ENCODE data around the gene LSM10.

LSM10 gene

DNA sequence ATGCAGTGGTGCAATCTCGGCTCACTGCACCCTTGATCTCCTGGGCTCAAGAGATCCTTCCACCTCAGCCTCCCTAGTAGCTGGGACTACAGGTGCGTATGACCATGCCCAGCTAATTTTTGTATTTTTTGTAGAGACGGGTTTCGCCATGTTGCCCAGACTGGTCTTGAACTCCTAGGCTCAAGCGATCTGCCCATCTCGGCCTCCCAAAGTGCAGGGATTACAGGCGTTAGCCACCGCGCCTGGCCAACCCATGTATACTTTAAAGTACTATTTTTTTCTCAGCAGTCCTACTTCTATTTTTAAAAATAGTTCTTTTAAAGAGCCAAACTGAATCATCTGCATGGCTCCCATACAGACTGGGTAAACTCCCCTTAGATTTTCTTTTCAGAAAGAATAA, 15.5 kb downstream of the LSM10 start:
- DNase-seq, result no peak

DNA sequence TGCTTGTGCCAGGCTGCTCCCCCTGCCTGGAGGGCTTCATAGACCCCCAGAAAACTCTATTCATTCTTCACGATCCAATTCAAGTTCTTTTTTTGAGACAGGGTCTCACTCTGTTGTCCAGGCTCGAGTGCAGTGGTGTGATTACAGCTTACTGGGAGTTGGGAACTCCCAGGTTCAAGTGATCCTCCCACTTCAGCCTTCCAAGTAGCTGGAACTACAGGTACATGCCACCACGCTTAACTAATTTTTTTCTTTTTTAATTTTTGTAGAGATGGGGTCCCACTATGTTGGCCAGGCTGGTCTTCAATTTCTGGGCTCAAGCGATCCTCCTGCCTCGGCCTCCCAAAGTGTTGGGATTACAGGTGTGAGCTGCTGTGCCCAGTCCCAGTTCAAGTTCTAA, 16.3 kb downstream of the LSM10 start:
- no peak for DNase-seq

GRCh38 chr1:36380782-36381181, 16.9 kb downstream of the LSM10 start:
- no peak for DNase-seq

- DNase-seq, result no peak
Observed at GRCh38 chr1:36380143-36380619, 17.5 kb downstream of the LSM10 start.

- DNase-seq, result no peak
Observed at GRCh38 chr1:36377791-36378492, 19.8 kb downstream of the LSM10 start.

DNA sequence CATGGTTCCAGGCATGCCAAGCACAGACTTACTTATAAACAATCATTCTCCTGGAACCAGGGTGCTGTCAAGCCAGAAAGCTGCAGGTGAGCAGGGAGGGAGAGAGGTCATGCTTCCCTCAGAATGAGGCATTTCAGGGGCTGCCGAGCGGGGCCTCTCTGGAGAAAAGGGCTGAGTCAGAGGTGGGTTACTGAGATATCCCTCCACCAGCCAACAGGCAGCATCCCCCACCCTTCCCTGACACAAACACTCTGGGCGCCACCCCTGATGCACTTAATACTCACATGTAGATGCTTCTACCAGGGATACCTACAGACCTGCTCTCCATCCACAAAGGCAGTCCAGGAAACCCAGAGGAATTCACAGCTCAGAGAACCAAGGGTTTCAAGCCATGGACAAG, 25.1 kb downstream of the LSM10 start:
- DNase-seq, result no peak

- peak; percentile 75 to 86 for DNase-seq
Observed at GRCh38 chr1:36369061-36369861, 28.4 kb downstream of the LSM10 start.

- no peak for DNase-seq
Observed at GRCh38 chr1:36367798-36368197, 29.9 kb downstream of the LSM10 start.

DNA sequence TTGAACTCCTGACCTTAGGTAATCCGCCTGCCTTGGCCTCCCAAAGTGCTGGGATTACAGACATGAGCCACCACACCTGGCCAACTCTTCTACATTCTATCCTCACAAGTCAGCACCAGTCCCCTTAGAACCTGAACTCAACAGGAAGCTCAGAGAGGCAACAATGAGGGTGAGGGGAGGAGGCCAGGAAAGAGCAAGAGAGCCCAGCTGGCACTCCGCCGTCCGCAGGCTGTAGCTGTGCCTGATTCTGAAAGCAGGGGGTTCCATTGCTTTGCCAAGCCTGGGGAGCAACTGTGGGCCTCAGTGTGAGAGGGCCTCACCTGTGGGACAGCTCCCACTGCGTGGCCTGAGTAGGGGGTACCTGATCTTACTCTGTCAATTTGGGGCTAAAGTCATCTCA, 30.6 kb downstream of the LSM10 start:
- DNase-seq, result peak; percentile 22 to 52

DNA sequence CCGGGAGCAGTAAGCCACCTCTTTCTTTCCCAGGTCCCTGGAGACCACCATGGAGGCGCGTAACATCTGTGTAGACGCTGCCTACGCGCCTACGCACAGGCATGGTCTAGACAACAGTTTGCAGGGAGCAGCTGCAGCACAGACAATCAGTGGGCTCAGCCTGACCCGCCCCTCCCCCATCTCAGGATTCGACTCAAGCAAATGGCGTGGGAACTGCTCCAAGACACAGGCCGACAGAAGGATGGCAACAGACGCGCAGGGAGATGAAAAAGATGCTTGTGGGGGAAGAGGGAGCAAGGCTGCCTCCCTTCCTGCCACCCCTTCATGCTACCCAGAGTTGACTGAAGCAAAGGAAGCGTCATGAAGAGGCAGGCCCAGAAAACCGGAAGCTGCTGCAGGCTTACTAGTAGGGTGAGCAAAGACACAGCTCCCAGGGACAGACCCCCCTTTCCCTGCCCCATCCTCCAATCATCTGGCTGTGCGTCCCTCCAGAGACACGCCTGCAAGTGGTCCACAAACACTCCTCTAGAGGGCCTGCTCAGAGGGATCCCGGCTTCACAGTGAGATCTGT, 31.5 kb downstream of the LSM10 start:
- DNase-seq, result peak; percentile 69 to 73

DNA sequence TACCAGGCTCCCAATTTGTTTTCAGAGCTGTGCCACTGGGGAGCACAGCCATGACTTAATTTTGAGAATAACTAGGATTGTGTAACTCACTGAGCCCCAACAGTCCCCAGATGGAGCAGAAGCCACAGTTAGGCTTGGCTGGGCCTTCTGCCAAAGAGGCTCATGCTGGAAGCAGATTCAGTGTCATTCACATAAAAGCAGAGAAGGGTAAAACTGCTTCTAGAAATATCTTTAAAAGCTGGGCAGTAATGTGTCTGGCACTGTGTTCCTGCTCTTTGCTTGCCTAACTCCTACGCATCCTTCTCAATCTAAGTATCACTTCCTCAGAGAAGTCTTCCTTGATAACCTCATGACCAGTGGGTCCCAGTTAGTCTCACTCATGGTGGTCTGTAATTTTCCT, 32.3 kb downstream of the LSM10 start:
- DNase-seq, result no peak

DNA sequence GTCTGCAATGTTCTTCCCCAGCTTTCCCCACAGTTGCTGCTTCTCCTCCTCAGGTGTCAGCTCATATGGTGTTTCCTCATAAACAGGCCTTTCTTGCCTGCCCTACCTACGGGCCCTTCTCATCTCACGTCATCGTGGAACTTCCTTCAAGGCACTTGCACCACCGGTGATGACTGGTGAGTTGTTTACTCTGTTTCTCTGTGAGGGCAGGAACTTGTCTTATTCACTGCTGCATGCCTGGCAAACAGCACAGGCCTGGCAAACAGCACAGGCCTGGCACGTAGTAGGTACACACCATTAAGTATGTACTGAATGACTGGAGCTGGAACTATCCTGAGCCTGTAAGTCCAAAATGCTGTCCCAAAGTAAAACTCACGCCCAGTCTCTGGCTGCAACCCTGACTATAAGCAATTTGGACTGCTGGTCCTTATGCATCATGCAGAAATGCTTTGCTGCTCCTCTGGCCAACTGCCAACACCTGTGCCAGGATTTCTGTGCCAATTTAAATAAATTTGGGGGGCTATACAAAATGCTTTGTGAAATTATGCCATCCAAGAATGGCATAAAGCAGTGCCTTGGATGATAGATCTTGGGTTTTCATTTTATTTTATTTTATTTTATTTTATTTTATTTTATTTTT, 37.7 kb downstream of the LSM10 start:
- peak; percentile 43 to 55 for DNase-seq

GRCh38 chr1:36359383-36359782, 38.3 kb downstream of the LSM10 start:
- no peak for DNase-seq

DNA sequence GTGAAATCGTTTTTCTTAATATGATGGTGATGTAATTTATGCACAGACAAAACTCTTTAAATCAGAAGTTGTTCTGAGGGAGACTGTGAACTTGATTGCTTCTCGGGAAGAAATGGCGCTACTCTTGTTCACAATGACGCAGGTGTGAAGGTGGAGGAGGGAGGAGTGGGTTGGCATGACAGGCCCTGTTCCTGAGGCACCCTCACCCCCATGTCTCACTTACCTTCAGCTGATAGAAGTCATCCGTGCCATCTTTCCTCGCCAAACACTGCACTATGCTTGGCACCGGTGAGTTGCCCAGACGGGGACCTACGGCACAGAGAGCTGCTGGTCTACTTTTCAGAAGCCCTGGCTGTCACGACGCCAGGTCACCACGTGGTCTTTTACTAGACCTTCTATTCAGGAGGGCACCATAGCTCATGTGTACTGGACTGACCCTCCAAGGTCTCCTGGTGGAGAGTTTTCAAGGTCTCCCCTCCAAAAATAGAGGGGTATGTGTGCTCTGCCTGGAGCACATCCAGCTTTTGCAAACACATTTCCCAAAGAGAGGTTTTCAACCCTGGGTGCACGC, 39.1 kb downstream of the LSM10 start:
- DNase-seq, result no peak

- DNase-seq, result no peak
Observed at GRCh38 chr1:36355811-36356210, 41.9 kb downstream of the LSM10 start.

DNA sequence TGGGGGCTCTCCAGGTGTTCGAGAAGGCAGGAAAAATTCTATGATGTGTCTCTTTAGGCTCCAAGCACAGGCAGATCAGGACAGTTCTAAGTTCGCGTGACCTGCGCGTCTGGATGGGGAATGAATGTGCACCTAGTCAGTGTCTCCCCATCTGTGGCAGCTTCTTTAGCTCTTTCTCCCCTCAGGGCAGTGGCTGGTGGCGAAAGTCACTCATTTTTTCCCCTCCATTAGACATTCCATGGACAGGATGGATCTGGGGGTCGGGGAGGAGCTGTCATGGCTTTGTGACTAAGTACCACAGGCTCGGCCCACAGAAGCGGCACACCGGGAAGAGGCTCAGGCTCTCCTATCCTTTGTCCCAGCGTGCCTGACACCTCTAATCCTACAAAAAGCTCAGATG, 43.2 kb downstream of the LSM10 start:
- DNase-seq, result no peak

DNA sequence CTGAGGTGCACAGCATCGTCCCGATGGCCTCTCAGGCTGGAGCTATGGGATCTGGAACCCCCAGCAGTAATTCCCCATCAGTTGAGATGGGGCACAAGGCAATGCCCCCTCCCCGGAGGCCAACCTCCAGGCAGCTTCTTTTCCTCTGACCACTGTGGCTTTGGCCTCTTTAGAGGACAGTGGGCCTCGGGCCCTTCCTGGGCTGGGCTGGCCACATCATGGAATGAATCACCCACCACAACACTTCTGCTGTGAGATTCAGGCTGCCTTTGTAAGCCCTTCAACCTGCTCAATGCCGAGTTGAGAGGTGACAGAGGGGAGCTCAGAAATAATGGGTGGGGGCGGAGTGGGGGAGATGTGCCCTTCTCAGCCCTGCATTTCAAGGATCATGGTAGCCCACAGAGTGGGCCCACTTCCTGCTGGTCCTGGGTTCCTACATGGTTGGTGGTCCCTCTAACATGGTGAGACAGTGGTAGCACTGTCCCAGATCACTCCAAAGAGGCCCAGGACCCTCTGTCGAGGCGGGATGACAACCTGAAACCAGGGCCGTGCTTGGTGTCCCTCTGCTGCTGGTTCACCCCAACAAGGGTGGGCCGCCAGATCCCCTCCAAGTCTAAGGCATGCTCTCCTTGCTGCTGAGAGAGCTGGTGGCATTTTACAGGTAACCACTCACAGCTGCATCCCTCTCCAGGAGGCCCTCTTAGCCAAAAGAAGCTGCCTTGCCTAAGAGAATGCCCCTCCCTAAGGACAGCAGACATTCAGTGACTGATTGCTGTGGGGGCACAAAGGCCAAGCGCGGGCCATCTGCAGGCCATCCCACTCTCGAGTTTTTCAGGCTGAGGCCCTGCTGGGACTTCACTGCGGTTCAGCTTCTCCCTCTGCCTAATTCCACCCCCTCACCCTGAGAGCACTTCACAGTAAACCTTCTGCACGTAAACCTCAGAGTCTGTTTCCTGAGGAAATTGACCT, 44.5 kb downstream of the LSM10 start:
- DNase-seq, result no peak

DNA sequence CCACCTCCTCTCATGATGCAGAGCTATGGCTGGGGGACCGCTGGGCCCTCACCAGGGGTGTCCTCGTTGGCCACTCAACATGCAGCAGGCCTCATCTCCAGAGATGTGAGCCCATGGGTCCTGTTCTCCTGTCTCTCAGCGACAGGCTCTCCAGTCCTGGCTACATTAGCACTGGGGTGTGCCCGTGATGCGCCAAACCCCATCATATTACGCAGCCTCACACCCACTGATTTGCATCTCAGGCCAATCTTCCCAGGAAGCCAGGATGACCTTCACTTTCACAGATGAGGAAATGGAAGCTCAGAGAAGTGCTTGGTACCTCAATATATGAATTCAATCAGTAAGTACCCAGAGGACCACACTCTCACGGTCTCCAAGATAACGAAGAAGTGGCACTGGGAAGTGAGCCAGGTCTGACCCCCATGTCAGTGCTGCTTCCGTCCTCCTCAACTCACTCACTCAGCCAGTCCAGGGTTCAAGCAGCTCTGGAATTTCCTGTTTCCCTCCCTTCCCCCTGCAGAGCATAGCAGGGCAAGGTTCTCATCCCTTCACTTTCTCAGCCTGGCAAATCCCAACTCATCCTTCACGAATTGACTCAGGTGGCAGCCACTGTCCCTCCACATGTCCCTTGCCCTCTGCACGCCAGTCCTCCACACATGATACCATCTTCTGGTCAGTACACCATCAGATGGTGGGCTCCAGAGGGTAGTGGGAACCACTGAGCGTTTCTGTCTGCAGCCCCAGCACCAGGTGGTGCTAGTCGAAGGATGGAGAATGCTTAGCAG, 45.4 kb downstream of the LSM10 start:
- DNase-seq, result no peak

GRCh38 chr1:36351227-36351977, 46.3 kb downstream of the LSM10 start:
- DNase-seq, result no peak

GRCh38 chr1:36350659-36351226, 47.0 kb downstream of the LSM10 start:
- DNase-seq, result peak; percentile 52 to 59
